Suprapubic skin (tissue), 3 donors: ENCODE data around the gene CHRNE.

ENCODE experiments used
- CTCF ChIP-seq, 2 donors: fragments of 200-600 bp in 1 of 2; fragments of 450-650 bp in 1 of 2; sonication (generic) in 1 of 2; IDR thresholded peaks; one replicate each; pipeline ENCODE4 v1.5.1; 2016 to 2019; ENCODE audit warnings: antibody characterized with exemption in 2 of 2, mild to moderate bottlenecking in 1 of 2, moderate library complexity in 1 of 2
- POLR2A ChIP-seq, 2 donors: fragments of 450-650 bp; IDR thresholded peaks; one replicate each; pipeline ENCODE4 v1.6.1; 2017; ENCODE audit warnings: antibody characterized with exemption in 2 of 2, mild to moderate bottlenecking in 2 of 2, moderate library complexity in 2 of 2

- TF ChIP-seq CTCF (IDR thresholded peaks at IDR 0.05) = no peak
- no peak for TF ChIP-seq POLR2A (IDR thresholded peaks at IDR 0.05)
These were observed 32.8 kb upstream of the CHRNE start for GRCh38 chr17:4935650-4936049.
